ENCODE data around the gene RGS5. TPM values are rescaled to one million over a fixed set of nuclear protein-coding genes. Genes with fewer than 3 reads are reported as not detected.

Gene RGS5
- total RNA-seq, 6 experiments from 2014 or later = 2.6 to 13.3 (median 8.2) TPM

DNA sequence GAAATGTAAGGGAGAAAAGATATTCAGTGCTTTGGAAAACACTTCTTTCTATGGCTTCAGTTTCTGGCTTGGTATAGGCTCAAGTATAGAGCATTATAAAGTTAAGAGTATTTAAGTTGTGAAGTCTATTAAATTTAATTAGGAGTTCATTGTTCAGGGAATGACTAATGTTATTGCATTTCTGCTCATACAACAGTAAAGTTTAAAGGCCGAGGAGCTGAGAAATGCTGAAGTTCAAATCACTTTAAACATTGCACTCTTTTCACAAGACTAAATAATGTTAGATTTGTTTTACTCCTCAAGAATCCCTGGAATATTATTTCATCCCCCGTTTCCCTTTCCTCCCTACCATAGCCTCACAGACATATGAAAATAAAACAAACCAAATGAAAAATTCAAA, 30.1 kb downstream of the RGS5 start:
- WGBS (ENCODE audit: insufficient coverage, low coverage, low lambda C conversion rate, missing lambda C conversion rate) = 44% methylated on average over 2 of the region's 2 CpGs
- H3K27ac ChIP-seq = no peak overlapping the region

GRCh38 chr1:163171826-163172225, 30.9 kb downstream of the RGS5 start:
- H3K9me3 ChIP-seq = no peaks in the 10 kb centered on the region
- H3K27ac ChIP-seq = no peak overlapping the region
- H3K4me1 ChIP-seq = no peaks in the 10 kb centered on the region
- H3K4me3 ChIP-seq = no peak overlapping the region
- ATAC-seq (no peak), DNase-seq (no peak)
- H3K36me3 ChIP-seq = no peaks in the 10 kb centered on the region
- no peak for TF ChIP-seq POLR2A (IDR thresholded peaks at IDR 0.05)
- TF ChIP-seq, protein P1, sequence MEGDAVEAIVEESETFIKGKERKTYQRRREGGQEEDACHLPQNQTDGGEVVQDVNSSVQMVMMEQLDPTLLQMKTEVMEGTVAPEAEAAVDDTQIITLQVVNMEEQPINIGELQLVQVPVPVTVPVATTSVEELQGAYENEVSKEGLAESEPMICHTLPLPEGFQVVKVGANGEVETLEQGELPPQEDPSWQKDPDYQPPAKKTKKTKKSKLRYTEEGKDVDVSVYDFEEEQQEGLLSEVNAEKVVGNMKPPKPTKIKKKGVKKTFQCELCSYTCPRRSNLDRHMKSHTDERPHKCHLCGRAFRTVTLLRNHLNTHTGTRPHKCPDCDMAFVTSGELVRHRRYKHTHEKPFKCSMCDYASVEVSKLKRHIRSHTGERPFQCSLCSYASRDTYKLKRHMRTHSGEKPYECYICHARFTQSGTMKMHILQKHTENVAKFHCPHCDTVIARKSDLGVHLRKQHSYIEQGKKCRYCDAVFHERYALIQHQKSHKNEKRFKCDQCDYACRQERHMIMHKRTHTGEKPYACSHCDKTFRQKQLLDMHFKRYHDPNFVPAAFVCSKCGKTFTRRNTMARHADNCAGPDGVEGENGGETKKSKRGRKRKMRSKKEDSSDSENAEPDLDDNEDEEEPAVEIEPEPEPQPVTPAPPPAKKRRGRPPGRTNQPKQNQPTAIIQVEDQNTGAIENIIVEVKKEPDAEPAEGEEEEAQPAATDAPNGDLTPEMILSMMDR (IDR thresholded peaks at IDR 0.05) = no peak
- WGBS (ENCODE audit: insufficient coverage, low coverage, low lambda C conversion rate, missing lambda C conversion rate) = 63% methylated on average over 5 of the region's 5 CpGs
- intact Hi-C loops (cut with DNase I) = loop anchor here (10.0 kb wide), 1 partner anchor 317 kb away; no protein-coding TSS in a partner anchor
- no peaks in the 10 kb centered on the region for H3K27me3 ChIP-seq

More for the DNA sequence above, 30.1 kb downstream of the RGS5 start:
- Histone ChIP-seq H3K4me3 (no peak overlapping the region), H3K36me3 (no peaks in the 10 kb centered on the region), H3K9me3 (no peaks in the 10 kb centered on the region), H3K27me3 (no peaks in the 10 kb centered on the region), H3K4me1 (no peaks in the 10 kb centered on the region)
- ATAC-seq (no peak), DNase-seq (no peak)
- no peak for TF ChIP-seq POLR2A (IDR thresholded peaks at IDR 0.05)
- TF ChIP-seq, protein P1 (IDR thresholded peaks at IDR 0.05) = no peak
- intact Hi-C loops (cut with DNase I) = loop anchor here (10.0 kb wide), 1 partner anchor 318 kb away; no protein-coding TSS in a partner anchor

GRCh38 chr1:163170975-163171676, 31.6 kb downstream of the RGS5 start:
- Histone ChIP-seq H3K4me3 (no peak overlapping the region), H3K27ac (no peak overlapping the region), H3K36me3 (no peaks in the 10 kb centered on the region), H3K9me3 (no peaks in the 10 kb centered on the region), H3K4me1 (no peaks in the 10 kb centered on the region), H3K27me3 (no peaks in the 10 kb centered on the region)
- TF ChIP-seq, protein P1 (IDR thresholded peaks at IDR 0.05) = peak in 1 of 4 donors; percentile 7
- no peak for TF ChIP-seq POLR2A (IDR thresholded peaks at IDR 0.05)
- ATAC-seq (no peak), DNase-seq (no peak)
- intact Hi-C loops (cut with DNase I) = loop anchor here (10.0 kb wide), 1 partner anchor 316 kb away; no protein-coding TSS in a partner anchor
- WGBS (ENCODE audit: insufficient coverage, low coverage, low lambda C conversion rate, missing lambda C conversion rate) = 63% methylated on average over 5 of the region's 5 CpGs

- H3K27ac ChIP-seq = no peak overlapping the region
- H3K36me3 ChIP-seq = no peaks in the 10 kb centered on the region
- WGBS (ENCODE audit: insufficient coverage, low coverage, low lambda C conversion rate, missing lambda C conversion rate) = 62% methylated on average over 1 of the region's 1 CpG
- no peak for DNase-seq
- no peaks in the 10 kb centered on the region for H3K4me1 ChIP-seq
- H3K4me3 ChIP-seq = no peak overlapping the region
- TF ChIP-seq, protein P1 (IDR thresholded peaks at IDR 0.05) = no peak
- TF ChIP-seq POLR2A (IDR thresholded peaks at IDR 0.05) = no peak
- intact Hi-C loops (cut with DNase I) = loop anchor here (10.0 kb wide), 1 partner anchor 316 kb away; no protein-coding TSS in a partner anchor
- no peak for ATAC-seq
- H3K9me3 ChIP-seq = no peaks in the 10 kb centered on the region
- no peaks in the 10 kb centered on the region for H3K27me3 ChIP-seq
These were observed 32.4 kb downstream of the RGS5 start for GRCh38 chr1:163170331-163170730.

Data from right lobe of liver (tissue), 6 donors.